Left forelimb (tissue), 1 donor: ENCODE data around the gene DPF3.

ENCODE experiments used
- DNase-seq: peaks from one replicate; pipeline ENCODE4 v3.0.0-alpha.2; 2018; ENCODE audit warnings: low spot score

The DPF3 gene

DNA sequence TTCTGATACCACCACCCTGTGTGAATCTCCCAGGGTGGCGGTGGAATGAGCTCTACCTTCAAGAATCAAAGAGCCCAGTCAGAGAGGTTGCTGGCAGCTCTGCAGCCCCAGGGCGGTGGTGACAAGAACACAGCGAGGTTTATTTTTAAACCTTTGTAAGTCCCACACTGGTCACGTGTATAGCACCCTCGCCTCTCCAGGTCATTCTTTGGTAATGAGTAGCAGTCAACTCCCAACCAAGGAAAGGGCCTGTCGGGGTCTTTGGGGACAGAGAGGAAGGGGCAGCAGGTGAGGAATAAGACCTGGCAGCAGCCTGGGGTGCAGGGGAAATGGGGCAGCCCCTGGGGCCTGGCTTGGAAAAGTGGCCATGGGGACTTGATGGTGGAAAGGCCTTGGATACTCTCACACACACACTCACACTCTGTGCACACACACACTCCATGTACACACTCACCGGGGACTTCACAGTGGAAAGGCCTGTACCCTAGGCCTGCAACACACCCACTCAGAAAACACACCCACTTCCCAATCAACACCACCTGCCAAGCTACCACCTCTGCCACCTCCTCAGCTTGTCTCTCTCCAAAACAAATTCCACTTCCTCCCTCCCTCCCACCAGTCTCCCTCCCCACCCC is 178.6 kb downstream of the DPF3 start:
- no peak for DNase-seq

DNA sequence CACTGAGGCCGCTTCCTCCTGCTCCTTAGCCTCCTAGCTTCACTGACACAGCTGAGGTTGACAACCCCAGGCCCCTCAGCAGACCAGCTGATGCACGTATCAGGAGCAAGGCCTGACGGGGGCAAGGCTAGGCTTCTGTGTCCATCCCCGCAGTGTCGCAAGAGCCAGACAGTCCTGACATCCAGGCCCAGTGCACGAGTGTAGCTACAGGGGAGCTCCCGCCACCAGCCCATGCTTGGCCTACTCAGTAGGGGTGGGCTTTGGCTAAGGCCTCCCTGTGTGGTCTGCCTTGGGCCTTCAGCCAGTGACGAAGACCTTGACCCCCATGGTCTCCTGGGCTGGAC is 179.1 kb downstream of the DPF3 start:
- DNase-seq: no peak

DNA sequence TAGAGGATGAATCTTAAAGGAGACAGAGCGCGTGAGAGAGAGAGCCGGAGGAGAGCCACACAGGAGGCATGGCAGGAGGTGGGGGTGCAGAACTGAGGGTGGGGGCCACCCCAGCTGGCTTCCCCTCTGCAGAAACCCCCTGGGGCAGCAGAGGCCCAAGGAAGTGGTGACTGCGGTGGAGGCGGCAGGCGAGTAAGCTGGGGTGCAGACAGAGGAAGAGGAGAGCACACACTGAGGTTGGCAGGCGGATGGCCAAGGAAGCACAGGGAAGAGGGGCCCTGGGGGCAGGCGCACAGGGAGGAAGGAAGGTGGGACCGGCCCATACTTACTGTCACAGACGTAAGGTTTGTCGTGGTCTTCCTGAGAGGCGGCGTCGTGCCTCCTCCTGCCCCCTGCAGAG is 179.8 kb downstream of the DPF3 start:
- DNase-seq: no peak

DNA sequence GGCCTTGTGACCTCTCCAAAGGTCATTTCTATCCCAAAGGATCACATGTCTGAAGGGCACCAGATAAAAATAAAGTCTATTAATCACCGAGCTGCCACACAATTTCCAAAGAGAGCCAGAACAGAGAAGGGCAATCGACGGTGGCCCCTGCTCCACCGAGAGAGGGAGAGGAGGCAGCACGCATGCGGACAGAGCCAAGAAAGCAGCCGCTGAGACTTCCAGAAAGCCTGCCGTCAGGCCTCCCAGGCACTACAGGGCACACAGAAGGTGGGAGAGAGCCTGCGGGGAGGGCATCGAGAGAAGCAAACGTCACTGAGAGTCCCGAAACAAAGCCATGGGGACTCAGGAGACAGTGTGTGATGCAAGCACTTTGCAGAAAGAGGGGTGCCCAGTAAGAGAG is 182.0 kb downstream of the DPF3 start:
- DNase-seq: no peak

DNA sequence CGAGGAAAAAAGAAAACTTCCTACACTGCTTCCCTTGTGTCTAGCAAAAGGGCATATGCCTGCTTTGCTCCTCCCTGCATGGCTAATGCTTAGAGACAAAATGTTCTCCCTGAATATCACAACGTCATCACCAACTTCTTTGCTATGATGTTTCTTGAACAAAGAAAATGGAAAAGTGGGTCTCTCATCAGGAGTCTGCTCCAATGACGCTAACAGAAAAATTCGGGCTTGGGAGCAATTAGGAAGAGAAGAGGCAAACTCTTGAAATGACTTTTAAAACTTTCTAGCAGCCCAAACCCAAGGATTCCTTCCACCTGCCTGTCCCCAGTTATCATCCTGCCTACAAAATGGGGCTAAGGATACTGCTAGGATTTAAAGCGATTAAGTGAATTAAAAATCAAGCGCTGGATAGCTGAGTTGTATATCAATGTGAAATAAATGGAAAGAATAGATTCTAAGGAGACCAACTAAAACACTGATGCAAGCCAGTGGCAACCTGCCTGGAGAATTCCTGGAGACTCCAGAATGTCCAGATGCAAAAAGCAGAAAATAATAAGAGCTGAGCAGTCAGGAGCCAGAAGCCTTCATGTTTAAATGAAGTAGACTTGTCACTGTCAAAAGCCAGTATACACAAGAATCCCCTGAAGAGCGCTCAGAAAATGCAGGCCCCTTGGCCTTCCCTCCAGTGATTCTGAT is 183.8 kb downstream of the DPF3 start:
- DNase-seq: no peak

DNA sequence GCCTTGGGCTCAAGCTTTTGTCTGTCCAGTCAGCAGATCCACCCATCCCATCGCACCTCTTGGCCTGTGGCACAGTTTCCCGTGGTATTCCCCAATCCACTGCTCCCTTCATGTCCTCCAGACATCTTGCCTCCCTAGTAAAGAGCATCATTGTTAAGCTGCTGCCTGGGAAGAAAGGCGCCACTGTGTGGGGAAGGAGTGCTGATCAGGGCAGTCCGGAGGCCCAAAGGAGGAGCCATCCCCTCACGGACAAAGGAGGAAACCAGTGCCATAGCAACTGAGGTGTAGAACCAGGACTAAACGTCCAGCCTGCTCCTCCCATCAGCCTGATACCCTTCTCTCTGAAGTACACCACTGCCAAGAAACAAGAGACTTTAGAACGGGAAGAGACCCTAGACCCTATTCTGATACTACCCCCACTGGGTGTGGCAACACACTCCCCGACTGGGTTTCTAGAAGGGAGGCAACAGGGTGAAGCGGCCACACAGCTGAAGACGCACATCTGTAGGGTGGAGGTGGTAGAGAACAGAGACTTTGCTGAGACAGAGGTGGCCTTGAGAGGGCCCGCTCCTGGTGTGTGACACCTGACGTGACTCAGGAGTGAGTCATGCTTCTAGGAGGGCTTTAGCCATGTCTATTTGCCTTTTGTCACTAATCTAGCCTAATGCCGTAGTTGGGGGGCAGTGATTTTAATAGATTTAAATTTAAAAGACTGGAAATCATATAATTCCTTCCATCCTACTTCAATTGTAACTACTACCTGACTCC is 185.0 kb downstream of the DPF3 start:
- DNase-seq: no peak

DNA sequence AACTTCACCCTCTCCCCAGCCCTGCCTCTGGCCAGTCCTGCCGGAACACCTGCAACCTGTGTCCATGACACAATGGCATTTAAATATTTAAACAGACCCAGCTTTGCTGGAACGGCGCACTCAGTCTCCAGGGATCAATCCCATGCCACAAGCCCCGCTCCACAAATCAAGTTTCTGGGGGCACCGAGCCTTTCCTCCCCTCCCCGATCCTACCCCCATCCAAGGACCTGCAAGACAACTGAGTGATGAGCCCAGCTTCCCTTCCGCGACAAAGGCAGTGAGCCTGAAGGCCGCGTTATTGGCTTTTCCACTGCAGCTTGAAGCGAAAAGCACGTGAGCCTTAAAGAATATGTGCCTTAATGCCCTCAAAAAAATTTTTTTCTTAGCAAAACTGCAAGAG is 185.7 kb downstream of the DPF3 start:
- no peak for DNase-seq

DNA sequence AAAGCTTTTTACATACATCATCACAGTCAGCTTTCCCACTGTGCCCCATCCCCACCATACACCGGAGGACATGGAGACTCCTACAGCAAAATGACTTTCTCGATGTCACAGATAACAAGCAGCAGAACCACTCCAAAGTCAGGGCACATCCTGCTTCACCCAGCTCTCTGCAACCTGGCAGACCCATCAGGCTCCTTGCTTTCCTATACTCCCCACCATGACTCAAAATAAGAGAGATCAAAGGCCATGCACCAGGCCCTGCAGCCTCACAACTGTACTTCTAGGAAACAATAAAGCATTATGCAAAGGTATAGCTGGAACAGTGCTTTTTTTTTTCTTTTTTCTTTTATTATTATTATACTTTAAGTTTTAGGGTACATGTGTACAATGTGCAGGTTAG is 187.4 kb downstream of the DPF3 start:
- no peak for DNase-seq

DNA sequence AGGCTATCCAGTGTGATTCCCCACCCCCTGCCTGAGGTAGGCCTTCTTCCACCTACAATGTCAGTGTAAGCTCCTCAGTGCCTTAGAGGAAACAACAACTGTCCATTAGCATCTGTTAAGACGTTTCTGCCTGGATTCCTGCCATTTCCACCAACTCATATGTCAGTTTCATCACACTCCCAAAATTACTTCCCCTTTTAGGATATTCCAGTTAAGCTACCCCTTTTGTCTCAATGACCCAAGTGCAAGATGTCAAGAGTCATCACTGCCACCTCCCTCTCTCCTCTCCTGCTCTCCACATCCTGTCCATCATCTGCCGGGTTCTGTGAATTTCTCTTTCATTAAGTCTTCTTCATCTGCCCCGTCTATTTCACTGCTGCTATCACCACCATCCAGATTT is 189.4 kb downstream of the DPF3 start:
- no peak for DNase-seq

DNA sequence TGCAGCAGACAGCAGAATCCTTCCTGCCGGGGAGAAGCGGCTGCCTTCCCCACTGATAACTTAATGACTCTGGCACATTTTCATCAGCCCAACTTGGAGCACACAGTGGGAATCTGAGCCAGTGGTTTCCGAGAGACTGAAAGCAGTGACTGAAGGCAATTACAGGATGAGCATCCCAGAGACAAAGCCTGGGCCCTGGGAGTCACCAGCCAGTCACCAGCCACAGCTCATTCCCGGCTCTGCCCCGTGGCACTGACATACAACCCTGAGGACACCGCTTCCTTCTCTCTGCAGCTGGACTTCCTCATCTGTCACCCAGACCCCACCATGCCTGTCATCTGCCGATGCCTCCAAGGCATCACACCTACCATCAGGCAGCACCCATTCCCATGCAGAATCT is 192.3 kb downstream of the DPF3 start:
- no peak for DNase-seq

DNA sequence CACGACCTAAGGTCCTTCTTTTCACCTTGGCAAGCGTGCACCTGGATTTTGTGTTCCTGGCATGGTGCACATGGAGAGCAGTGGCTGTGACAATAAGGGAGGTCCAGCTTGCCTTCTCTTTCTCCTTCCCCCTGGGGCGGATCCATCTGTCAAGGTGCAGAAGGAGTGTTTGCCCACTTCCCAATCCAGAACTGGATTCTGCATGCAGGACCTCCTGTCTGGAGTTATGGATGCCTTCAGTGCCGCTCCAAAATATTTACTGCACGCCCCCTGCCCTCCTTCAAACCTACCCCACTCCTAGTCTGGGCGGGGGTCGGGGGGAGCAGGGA is 192.7 kb downstream of the DPF3 start:
- DNase-seq: no peak

DNA sequence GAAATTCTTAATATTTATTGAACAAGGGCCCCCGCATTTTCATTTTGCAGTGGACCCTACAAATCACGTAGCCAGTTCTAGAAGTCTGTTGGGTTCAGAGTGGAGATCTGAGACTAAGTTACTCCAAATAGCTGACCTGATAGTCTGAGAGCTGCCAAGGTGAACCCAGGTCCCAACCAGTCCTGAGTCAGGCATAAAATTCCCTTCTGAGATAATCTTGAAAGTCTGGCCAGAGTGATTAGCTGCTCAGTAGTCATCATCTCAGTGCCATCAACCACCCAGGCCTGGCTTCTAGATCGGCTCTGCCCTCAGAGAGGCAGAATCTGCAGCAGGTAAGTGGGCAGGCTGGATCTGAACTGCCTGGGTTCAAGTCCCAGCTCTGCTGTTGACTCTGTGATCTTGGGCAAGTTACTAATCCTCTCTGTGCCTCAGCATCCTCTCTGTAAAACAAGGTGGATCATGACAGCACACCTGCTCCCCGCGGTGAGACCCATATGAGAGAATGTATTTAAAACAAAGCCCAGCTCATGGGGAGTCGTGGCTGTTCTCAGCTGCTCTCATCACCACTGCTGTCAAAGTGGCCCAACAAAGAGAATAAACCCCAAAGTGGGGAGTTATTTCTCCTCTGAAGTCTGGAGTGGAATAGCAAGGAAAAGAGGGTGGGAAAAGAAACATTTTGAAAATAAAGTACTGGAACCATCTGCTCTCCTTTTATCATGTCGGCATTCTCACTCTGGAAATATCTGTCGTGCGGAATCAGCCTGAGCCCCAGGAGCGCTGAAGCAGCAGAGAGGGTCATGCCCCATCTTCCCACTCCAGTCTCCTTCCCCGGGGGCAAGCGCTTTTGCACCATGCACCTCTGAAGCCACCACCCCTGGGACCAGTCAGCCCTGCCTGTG is 193.3 kb downstream of the DPF3 start:
- DNase-seq: no peak

DNA sequence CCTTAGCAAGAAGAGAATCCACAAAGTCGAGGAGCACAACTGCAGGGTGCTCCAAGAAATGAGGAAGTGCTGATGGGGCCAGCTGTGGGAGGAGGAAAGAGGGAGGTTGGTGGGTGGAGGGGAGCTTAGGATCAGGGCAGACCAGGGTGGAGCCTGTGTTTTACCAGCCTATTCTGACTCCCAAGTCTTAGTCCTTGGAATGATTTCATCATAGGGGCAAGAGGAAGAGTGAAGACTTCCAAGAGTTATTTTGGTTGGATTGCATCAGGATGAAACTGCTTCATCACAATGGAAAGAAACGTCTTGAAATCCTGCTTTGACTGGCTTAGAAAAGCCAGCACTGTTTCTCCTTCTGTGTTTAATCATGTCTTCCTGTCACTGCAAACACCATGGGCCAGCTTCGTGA is 194.0 kb downstream of the DPF3 start:
- DNase-seq: no peak

DNA sequence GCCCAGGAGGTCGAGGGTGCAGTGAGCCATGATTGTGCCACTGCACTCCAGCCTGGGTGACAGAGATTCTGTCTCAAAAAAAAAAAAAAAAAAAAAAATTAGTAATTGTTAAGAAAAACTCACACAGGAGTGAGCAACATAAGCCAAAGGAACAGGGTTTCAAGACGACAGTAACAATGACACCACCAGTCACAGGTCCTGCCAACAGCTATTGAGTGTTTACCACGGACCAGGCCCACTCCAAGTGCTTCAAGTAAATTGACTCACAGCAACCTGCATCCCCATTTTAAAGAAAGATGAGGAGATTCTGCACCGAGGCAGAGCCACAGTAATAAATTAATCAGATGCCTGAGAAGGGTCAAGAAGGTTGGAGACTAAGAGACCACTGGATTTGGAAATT is 194.5 kb downstream of the DPF3 start:
- DNase-seq: no peak

DNA sequence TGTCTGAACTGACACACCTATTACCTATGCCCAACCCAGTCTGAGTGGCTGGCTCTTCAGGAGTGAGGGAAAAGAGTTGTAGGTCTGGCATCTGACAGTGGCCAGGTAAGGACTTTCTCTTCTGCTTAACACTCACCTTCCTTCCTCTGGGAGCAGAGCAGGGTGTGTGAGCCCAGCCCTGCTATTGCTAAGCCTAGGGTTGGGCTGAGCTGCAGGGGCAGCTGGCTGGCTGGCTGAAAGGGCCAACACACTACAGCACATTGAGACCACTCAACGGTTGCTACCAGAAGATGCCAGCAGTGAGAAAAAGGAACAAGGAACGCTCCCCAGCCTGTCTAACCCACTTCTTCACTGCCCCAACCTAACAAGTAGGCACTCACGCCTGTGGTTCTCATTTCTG is 201.2 kb downstream of the DPF3 start:
- DNase-seq: no peak

DNA sequence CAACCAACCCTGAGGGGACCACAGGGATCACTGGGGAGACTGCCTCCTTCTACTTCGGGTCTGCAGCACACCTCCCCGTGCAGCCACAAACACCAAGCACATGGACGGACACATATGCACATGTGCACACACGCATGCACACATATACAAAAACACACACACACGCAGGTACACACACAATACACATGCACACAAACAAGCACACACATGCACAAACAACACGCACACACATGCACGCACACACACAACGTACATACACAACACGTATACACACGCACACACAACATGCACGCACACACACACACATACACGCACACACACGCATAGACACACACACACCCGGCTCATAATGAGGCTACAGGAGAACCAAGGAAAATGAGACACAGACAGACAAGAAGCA is 203.6 kb downstream of the DPF3 start:
- DNase-seq: no peak

DNA sequence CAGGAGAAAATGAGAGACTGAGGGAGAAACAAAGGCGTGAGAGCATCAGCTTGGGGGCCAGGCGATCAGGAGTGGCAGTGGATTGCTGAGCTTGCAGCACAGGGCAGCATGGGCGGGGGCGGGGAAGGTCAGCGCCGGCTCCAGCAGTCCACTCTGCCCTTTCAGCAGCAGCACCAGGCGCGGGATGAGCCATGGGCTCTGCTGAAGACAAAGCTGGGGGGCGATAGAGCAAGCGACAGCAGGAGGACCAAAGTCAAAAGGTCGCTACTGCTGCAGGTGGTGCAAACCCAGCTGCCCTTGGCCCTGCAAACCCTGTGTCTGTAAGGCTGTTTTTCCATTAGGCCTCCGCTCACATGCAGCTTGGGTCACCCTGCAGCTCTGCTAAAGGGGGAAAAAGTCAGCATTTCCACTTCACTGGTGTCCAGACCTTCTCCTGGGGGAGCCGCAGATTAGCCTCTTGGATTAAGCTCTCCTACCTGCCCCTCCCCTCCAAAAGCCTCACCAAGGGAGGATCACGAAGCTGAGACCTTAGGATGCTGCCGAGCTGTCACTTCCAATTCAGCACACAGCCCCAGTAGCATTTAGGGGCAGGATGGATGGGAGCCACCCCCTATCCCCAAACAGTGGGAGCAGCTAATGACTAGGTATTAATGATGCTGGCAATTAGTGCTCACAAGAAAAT is 204.8 kb downstream of the DPF3 start:
- no peak for DNase-seq

DNA sequence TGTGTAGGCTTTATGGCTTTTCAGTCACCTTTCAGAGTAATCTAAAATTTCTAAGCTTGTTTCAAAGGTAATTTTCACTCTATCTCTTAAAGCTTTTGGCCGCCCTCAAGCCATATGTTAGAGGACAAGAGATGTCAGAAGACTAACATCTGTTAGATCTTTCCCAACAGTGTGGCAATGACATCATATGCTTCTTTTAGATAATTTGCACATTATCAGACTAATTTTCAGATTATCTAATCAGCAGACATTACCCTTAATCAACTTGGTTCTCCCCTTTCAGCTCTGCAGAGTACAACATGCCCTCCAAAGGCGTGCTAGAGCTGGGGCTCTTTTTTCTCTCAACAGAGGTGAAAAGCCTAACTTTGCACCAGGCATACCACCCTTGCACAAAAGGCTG is 207.1 kb downstream of the DPF3 start:
- DNase-seq: no peak

DNA sequence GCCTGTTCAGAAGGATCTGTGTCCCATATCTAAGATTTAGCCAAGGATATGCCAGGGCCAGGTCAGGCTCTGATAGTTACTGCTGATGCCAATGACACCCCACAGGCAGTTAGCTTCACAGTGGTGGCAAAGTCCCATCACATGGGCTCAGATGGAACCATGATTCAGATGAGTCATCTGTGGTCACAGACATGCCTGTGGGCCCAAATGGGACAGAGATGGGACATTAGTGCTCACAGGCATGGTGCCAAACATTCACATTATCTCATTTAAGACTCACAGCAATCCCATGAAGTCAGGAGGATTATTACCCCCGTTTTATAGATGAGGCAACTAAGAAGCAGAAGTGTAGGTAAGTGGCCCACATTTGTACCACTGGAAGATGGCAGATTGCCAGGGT is 207.8 kb downstream of the DPF3 start:
- peak; percentile 8 for DNase-seq

DNA sequence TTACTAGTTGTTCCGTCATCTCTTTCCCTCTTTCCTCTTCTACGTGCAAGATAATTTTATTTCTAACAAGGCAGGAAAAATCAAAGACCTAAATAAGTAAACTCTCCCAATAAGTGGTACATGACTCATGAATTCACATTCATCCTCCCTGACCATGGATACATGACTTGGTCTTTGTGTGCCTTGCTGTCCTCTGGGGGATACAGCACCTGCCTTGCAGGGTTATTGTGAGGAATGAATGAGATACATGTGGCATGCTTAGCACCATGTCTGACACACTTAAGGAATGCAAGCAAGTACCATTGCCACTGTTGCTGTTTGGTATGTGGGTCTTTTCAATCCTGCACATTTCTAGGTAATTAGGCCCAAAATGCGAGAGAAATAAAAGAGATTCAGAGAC is 208.4 kb downstream of the DPF3 start:
- DNase-seq: no peak

DNA sequence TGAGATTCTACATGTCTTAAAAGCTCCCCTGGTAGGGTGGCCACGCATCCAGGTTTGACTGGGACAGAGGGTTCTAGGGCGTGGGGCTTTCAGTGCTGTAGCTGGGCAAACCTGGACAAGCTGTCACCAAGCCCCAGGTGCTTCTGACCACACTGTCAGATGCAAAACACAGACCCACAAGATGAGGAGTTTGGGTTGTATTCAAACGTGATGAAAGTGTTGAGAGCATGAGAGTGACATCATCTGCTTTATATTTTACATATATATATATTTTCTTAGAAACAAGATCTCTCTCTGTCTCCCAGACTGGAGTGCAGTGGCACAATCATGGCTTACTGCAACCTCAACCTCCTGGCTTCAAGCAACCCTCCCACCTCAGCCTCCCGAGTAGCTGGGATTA is 210.1 kb downstream of the DPF3 start:
- DNase-seq: peak; percentile 37

DNA sequence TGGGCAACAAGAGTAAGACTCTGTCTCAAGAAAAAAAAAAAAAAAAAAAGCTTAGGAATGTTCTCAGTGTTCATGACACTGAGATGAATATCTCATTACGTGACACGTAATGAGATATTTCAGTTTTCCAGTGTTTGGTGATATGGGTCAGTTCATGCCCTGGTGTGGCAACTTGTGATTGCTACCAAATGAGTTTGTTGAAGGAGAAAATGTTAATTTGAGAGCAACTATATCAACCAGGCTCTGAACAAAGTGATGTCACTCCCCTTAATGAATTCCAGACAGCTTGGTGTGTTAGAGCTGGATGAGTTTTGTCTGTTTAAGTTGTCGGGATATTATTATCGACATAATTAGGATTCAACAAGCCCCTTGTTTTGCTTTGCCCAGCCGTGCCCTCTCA is 211.7 kb downstream of the DPF3 start:
- peak; percentile 2 for DNase-seq
